Naive thymus-derived CD4-positive, alpha-beta T cell (primary cell): Measurements from ENCODE around the gene NSD2. TPM values are rescaled to one million over a fixed set of nuclear protein-coding genes. Genes with fewer than 3 reads are reported as not detected.
A peak's percentile ranks its signal among the peaks of the same experiment; 100 is the strongest.

Experiments used
- ATAC-seq: fragments of 150-1000 bp; cut with Tn5 transposase; 2 replicates; pipeline ENCODE4 v1.10.0; 2021; ENCODE audit warnings: mild to moderate bottlenecking, moderate library complexity
- CTCF ChIA-PET: fragments of 350-600 bp; sonication (Branson Sonifier 250); formaldehyde crosslinking; loops from one replicate; lab custom pipeline; 2021; ENCODE audit warnings: antibody characterized with exemption; lab: Charles Lee
- POLR2A ChIA-PET: fragments of 350-600 bp; sonication (Branson Sonifier 250); formaldehyde crosslinking; loops from one replicate; lab custom pipeline; 2021; ENCODE audit warnings: antibody characterized with exemption, inconsistent platforms; lab: Charles Lee
- DNase-seq, 9 donors: peaks; one replicate each; pipeline versions ENCODE4 v3.0.0 to v3.0.0-alpha.2; 2020 to 2022; ENCODE audit warnings: mixed read lengths in 1 of 9
- H3K27ac ChIP-seq: one replicate; pipeline ENCODE4 v1.7.0; 2013; ENCODE audit warnings: mild to moderate bottlenecking, low read depth, low read length, moderate library complexity
- H3K27me3 ChIP-seq, 2 donors: one replicate each; pipeline ENCODE4 v1.7.0; 2013; ENCODE audit warnings: low read length in 2 of 2, mild to moderate bottlenecking in 2 of 2, moderate library complexity in 2 of 2; ENCODE audit not compliant: control insufficient read depth in 2 of 2, insufficient read depth in 2 of 2
- H3K36me3 ChIP-seq, 3 experiments: 1 replicate in 2 of 3; 2 replicates in 1 of 3; pipeline ENCODE4 v1.7.0; 2013; ENCODE audit warnings: low read length in 3 of 3, mild to moderate bottlenecking in 3 of 3, moderate library complexity in 1 of 3; ENCODE audit not compliant: insufficient read depth in 3 of 3, control insufficient read depth in 2 of 3
- H3K4me1 ChIP-seq, 2 donors: one replicate each; pipeline ENCODE4 v1.7.0; 2013; ENCODE audit warnings: low read length in 2 of 2, mild to moderate bottlenecking in 2 of 2, moderate library complexity in 1 of 2; ENCODE audit not compliant: control insufficient read depth in 2 of 2, insufficient read depth in 2 of 2
- H3K4me3 ChIP-seq: 2 replicates; pipeline ENCODE4 v1.7.0; 2013; ENCODE audit warnings: mild to moderate bottlenecking, low read length
- H3K9me3 ChIP-seq, 3 experiments: 1 replicate in 2 of 3; 2 replicates in 1 of 3; pipeline ENCODE4 v1.7.0; 2013; ENCODE audit warnings: low read length in 3 of 3; ENCODE audit not compliant: control insufficient read depth in 2 of 3
- H3K27ac Mint-ChIP-seq, 9 donors: one replicate each; pipeline ENCODE4 v1.8.0; 2020 to 2022; ENCODE audit warnings: mixed read lengths in 9 of 9, mild to moderate bottlenecking in 8 of 9, moderate library complexity in 5 of 9, inconsistent platforms in 2 of 9
- H3K27me3 Mint-ChIP-seq, 5 donors: one replicate each; pipeline ENCODE4 v1.8.0; 2021 to 2022; ENCODE audit warnings: mixed read lengths in 5 of 5, mild to moderate bottlenecking in 1 of 5
- H3K36me3 Mint-ChIP-seq, 5 donors: one replicate each; pipeline ENCODE4 v1.8.0; 2020 to 2022; ENCODE audit warnings: mixed read lengths in 5 of 5, mild to moderate bottlenecking in 3 of 5, inconsistent platforms in 1 of 5
- H3K4me1 Mint-ChIP-seq, 7 donors: one replicate each; pipeline ENCODE4 v1.8.0; 2020 to 2022; ENCODE audit warnings: mixed read lengths in 7 of 7, mild to moderate bottlenecking in 3 of 7, inconsistent platforms in 1 of 7
- H3K4me3 Mint-ChIP-seq, 10 donors: one replicate each; pipeline ENCODE4 v1.8.0; 2020 to 2022; ENCODE audit warnings: mild to moderate bottlenecking in 10 of 10, mixed read lengths in 10 of 10, moderate library complexity in 6 of 10, inconsistent platforms in 2 of 10
- H3K9me3 Mint-ChIP-seq, 11 donors: one replicate each; pipeline ENCODE4 v1.8.0; 2020 to 2022; ENCODE audit warnings: mixed read lengths in 11 of 11, mild to moderate bottlenecking in 4 of 11, inconsistent platforms in 1 of 11, moderate library complexity in 1 of 11
- intact Hi-C, 2 donors: fragments of 100-400 bp; cut with micrococcal nuclease; formaldehyde crosslinking; loops; one replicate each; pipeline ENCODE4 v1.15.1; 2023
- polyA plus RNA-seq, 2 donors: library from polyadenylated mRNA; unstranded; fragments of 300-500 nt; fragmentation: Illumina TruSeq; gene quantifications; one replicate each; pipeline ENCODE4 v1.2.3, GENCODE V29; 2021
- total RNA-seq, 6 experiments: library from RNA in 5 of 6; stranded (reverse) in 5 of 6; gene quantifications; 1 replicate in 5 of 6; 2 replicates in 1 of 6; pipeline ENCODE4 v1.2.3 and lab custom pipeline; 2021 to 2026

NSD2 gene
- total and polyA plus RNA-seq, 7 experiments from 2014 or later, result 2.7 to 207 (median 37.3) TPM

GRCh38 chr4:1825326-1825725 lies 45.9 kb upstream of the NSD2 start:
- Histone ChIP-seq H3K9me3 (no peaks in the 10 kb centered on the region), H3K36me3 (peaks cover 0 to 57% (median 6%) of the 10 kb centered on the region in 3 experiments), H3K4me1 (no peaks in the 10 kb centered on the region), H3K27me3 (no peaks in the 10 kb centered on the region), H3K27ac (no peak overlapping the region), H3K4me3 (no peak overlapping the region)
- peak overlapping the region in 1 of 9 donors; percentile 54 for H3K27ac Mint-ChIP-seq
- ChIA-PET CTCF (no interaction called here), POLR2A (no interaction called here)
- DNase-seq (no peak), ATAC-seq (no peak)
- no peak overlapping the region for H3K4me3 Mint-ChIP-seq
- peaks cover 0 to 7% (median 0%) of the 10 kb centered on the region in 7 donors for H3K4me1 Mint-ChIP-seq
- no peaks in the 10 kb centered on the region for H3K27me3 Mint-ChIP-seq
- no peaks in the 10 kb centered on the region for H3K9me3 Mint-ChIP-seq
- intact Hi-C loops, result no loop called here
- peaks cover 3 to 44% (median 15%) of the 10 kb centered on the region in 5 donors for H3K36me3 Mint-ChIP-seq

GRCh38 chr4:1826531-1827350 lies 44.5 kb upstream of the NSD2 start:
- ChIA-PET CTCF (no interaction called here), POLR2A (interaction anchor here (0.6 kb wide), 1 partner anchor 71 kb away, joined by 4 read pairs; no protein-coding TSS in a partner anchor)
- Mint-ChIP-seq H3K27me3 (no peaks in the 10 kb centered on the region), H3K4me1 (peaks cover 0 to 7% (median 3%) of the 10 kb centered on the region in 7 donors), H3K27ac (no peak overlapping the region), H3K4me3 (no peak overlapping the region), H3K36me3 (peaks cover 6 to 46% (median 16%) of the 10 kb centered on the region in 5 donors), H3K9me3 (no peaks in the 10 kb centered on the region)
- no peak for DNase-seq
- H3K27ac ChIP-seq, result no peak overlapping the region
- no peak for ATAC-seq
- no peaks in the 10 kb centered on the region for H3K27me3 ChIP-seq
- H3K36me3 ChIP-seq, result peaks cover 0 to 59% (median 10%) of the 10 kb centered on the region in 3 experiments
- intact Hi-C loops, result no loop called here
- no peaks in the 10 kb centered on the region for H3K4me1 ChIP-seq
- no peak overlapping the region for H3K4me3 ChIP-seq
- no peaks in the 10 kb centered on the region for H3K9me3 ChIP-seq

GRCh38 chr4:1830234-1830633 lies 41.0 kb upstream of the NSD2 start:
- H3K4me1 ChIP-seq, result no peaks in the 10 kb centered on the region
- no peaks in the 10 kb centered on the region for H3K9me3 Mint-ChIP-seq
- H3K36me3 Mint-ChIP-seq, result peaks cover 12 to 46% (median 19%) of the 10 kb centered on the region in 5 donors
- no peaks in the 10 kb centered on the region for H3K27me3 ChIP-seq
- DNase-seq, result no peak
- H3K36me3 ChIP-seq, result peaks cover 0 to 57% (median 4%) of the 10 kb centered on the region in 3 experiments
- H3K4me1 Mint-ChIP-seq, result peaks cover 0 to 15% (median 2%) of the 10 kb centered on the region in 7 donors
- H3K9me3 ChIP-seq, result no peaks in the 10 kb centered on the region
- no peak overlapping the region for H3K4me3 ChIP-seq
- H3K27ac Mint-ChIP-seq, result peak overlapping the region in 3 of 9 donors; percentile 20 to 56 (median 42)
- ATAC-seq, result no peak
- H3K4me3 Mint-ChIP-seq, result no peak overlapping the region
- no peaks in the 10 kb centered on the region for H3K27me3 Mint-ChIP-seq
- POLR2A ChIA-PET, result interaction anchor here (1.0 kb wide), 1 partner anchor 42 kb away, joined by 6 read pairs; no protein-coding TSS in a partner anchor
- H3K27ac ChIP-seq, result no peak overlapping the region
- CTCF ChIA-PET, result interaction anchor here (0.5 to 0.7 kb wide), 2 partner anchors 21 to 137 kb away, joined by 3 to 4 read pairs; no protein-coding TSS in a partner anchor
- intact Hi-C loops, result no loop called here

GRCh38 chr4:1830642-1831228 lies 40.5 kb upstream of the NSD2 start:
- Mint-ChIP-seq H3K27ac (peak overlapping the region in 2 of 9 donors; percentile 25 to 34), H3K4me3 (no peak overlapping the region), H3K4me1 (peaks cover 0 to 15% (median 2%) of the 10 kb centered on the region in 7 donors), H3K36me3 (peaks cover 12 to 50% (median 19%) of the 10 kb centered on the region in 5 donors), H3K27me3 (no peaks in the 10 kb centered on the region), H3K9me3 (no peaks in the 10 kb centered on the region)
- Histone ChIP-seq H3K4me1 (no peaks in the 10 kb centered on the region), H3K36me3 (peaks cover 0 to 57% (median 8%) of the 10 kb centered on the region in 3 experiments), H3K27me3 (no peaks in the 10 kb centered on the region), H3K4me3 (no peak overlapping the region), H3K9me3 (no peaks in the 10 kb centered on the region), H3K27ac (no peak overlapping the region)
- intact Hi-C loops, result no loop called here
- ChIA-PET CTCF (interaction anchor here (0.5 to 0.7 kb wide), 2 partner anchors 20 to 138 kb away, joined by 3 to 4 read pairs; no protein-coding TSS in a partner anchor), POLR2A (no interaction called here)
- no peak for DNase-seq
- ATAC-seq, result no peak

GRCh38 chr4:1831331-1831730 lies 39.9 kb upstream of the NSD2 start:
- H3K27ac Mint-ChIP-seq, result no peak overlapping the region
- Histone ChIP-seq H3K4me3 (no peak overlapping the region), H3K9me3 (no peaks in the 10 kb centered on the region), H3K27ac (no peak overlapping the region), H3K36me3 (peaks cover 0 to 60% (median 9%) of the 10 kb centered on the region in 3 experiments), H3K27me3 (no peaks in the 10 kb centered on the region), H3K4me1 (no peaks in the 10 kb centered on the region)
- H3K4me3 Mint-ChIP-seq, result no peak overlapping the region
- ATAC-seq (no peak), DNase-seq (no peak)
- POLR2A ChIA-PET, result no interaction called here
- no peaks in the 10 kb centered on the region for H3K27me3 Mint-ChIP-seq
- peaks cover 0 to 15% (median 2%) of the 10 kb centered on the region in 7 donors for H3K4me1 Mint-ChIP-seq
- CTCF ChIA-PET, result no interaction called here
- H3K36me3 Mint-ChIP-seq, result peaks cover 13 to 50% (median 21%) of the 10 kb centered on the region in 5 donors
- intact Hi-C loops, result no loop called here
- H3K9me3 Mint-ChIP-seq, result no peaks in the 10 kb centered on the region

- Mint-ChIP-seq H3K4me1 (peaks cover 0 to 15% (median 3%) of the 10 kb centered on the region in 7 donors), H3K9me3 (no peaks in the 10 kb centered on the region), H3K27me3 (no peaks in the 10 kb centered on the region), H3K4me3 (no peak overlapping the region), H3K27ac (no peak overlapping the region), H3K36me3 (peaks cover 14 to 49% (median 22%) of the 10 kb centered on the region in 5 donors)
- H3K9me3 ChIP-seq, result no peaks in the 10 kb centered on the region
- no peak overlapping the region for H3K4me3 ChIP-seq
- H3K27ac ChIP-seq, result no peak overlapping the region
- H3K27me3 ChIP-seq, result no peaks in the 10 kb centered on the region
- ChIA-PET CTCF (interaction anchor here (1.9 kb wide), 1 partner anchor 67 kb away, joined by 7 read pairs; no protein-coding TSS in a partner anchor), POLR2A (interaction anchor here (1.1 kb wide), 1 partner anchor 12 kb away, joined by 3 read pairs; no protein-coding TSS in a partner anchor)
- ATAC-seq (no peak), DNase-seq (no peak)
- no peaks in the 10 kb centered on the region for H3K4me1 ChIP-seq
- intact Hi-C loops, result no loop called here
- H3K36me3 ChIP-seq, result peaks cover 0 to 64% (median 9%) of the 10 kb centered on the region in 3 experiments
These were observed 38.5 kb upstream of the NSD2 start for GRCh38 chr4:1832690-1833089.
